AG04450 (cell line): ENCODE data around the gene PLAC1. TPM values are rescaled to one million over a fixed set of nuclear protein-coding genes. Genes with fewer than 3 reads are reported as not detected.

Experiments
- CTCF ChIA-PET: fragments of 300-600, 350-600 bp; formaldehyde crosslinking; extraction: SDS; loops from one replicate; lab custom pipeline; 2022; ENCODE audit warnings: antibody characterized with exemption, inconsistent platforms; lab: Charles Lee
- POLR2A ChIA-PET: fragments of 350-600 bp; formaldehyde crosslinking; extraction: SDS; loops from one replicate; lab custom pipeline; 2021; ENCODE audit warnings: antibody characterized with exemption, inconsistent platforms; lab: Yijun Ruan, JAX
- DNase-seq: peaks from one replicate; pipeline ENCODE4 v3.0.0-alpha.2; 2011; ENCODE audit warnings: low read depth, low spot score
- H3K27ac ChIP-seq: one replicate; pipeline ENCODE4 v1.5.1; 2012; ENCODE audit warnings: low read depth, low read length, control low read depth
- H3K27me3 ChIP-seq: one replicate; pipeline ENCODE4 v1.6.0; 2012; ENCODE audit warnings: low read length; ENCODE audit not compliant: control insufficient read depth, insufficient read depth
- H3K4me3 ChIP-seq: 2 replicates; pipeline ENCODE4 v1.5.1; 2011; ENCODE audit warnings: mild to moderate bottlenecking, low read depth, low read length, control low read depth
- H3K9me3 ChIP-seq: 2 replicates; pipeline ENCODE4 v1.5.1; 2012; ENCODE audit warnings: low read length; ENCODE audit not compliant: control insufficient read depth, insufficient read depth
- CTCF ChIP-seq: IDR thresholded peaks from 2 replicates; pipeline ENCODE4 v1.5.1; 2011; ENCODE audit warnings: low read depth, low read length, control low read depth, inconsistent platforms
- polyA plus RNA-seq: library from polyadenylated mRNA; depleted of rRNA; stranded (reverse); fragments of >200 nt; gene quantifications from 2 replicates; pipeline ENCODE4 v1.2.3, GENCODE V29; 2011

Gene PLAC1
- polyA plus RNA-seq, 1 experiment = 2.4 TPM

GRCh38 chrX:134602410-134602809 lies 55.9 kb downstream of the PLAC1 start:
- DNase-seq = no peak
- Histone ChIP-seq H3K9me3 (no peaks in the 10 kb centered on the region), H3K4me3 (no peak overlapping the region), H3K27ac (no peak overlapping the region), H3K27me3 (no peaks in the 10 kb centered on the region)
- TF ChIP-seq CTCF = no peak
- ChIA-PET CTCF (no interaction called here), POLR2A (no interaction called here)

- ChIA-PET CTCF (interaction anchor here (0.7 kb wide), 1 partner anchor 18 kb away, joined by 4 read pairs; no protein-coding TSS in a partner anchor), POLR2A (interaction anchor here (0.7 kb wide), 1 partner anchor 71 kb away, joined by 3 read pairs; no protein-coding TSS in a partner anchor)
- no peak overlapping the region for H3K27ac ChIP-seq
- no peak overlapping the region for H3K4me3 ChIP-seq
- no peaks in the 10 kb centered on the region for H3K9me3 ChIP-seq
- H3K27me3 ChIP-seq = no peaks in the 10 kb centered on the region
- DNase-seq = no peak
- TF ChIP-seq CTCF = no peak
These were observed 57.0 kb downstream of the PLAC1 start for GRCh38 chrX:134601240-134601765.

GRCh38 chrX:134600714-134601113 lies 57.6 kb downstream of the PLAC1 start:
- H3K27ac ChIP-seq = no peak overlapping the region
- DNase-seq = no peak
- ChIA-PET CTCF (interaction anchor here (0.7 kb wide), 1 partner anchor 18 kb away, joined by 4 read pairs; no protein-coding TSS in a partner anchor), POLR2A (interaction anchor here (0.7 kb wide), 3 partner anchors 12 to 70 kb away, joined by 3 read pairs; no protein-coding TSS in a partner anchor)
- no peak overlapping the region for H3K4me3 ChIP-seq
- no peaks in the 10 kb centered on the region for H3K27me3 ChIP-seq
- TF ChIP-seq CTCF = no peak
- H3K9me3 ChIP-seq = no peaks in the 10 kb centered on the region

GRCh38 chrX:134599184-134599914 lies 58.9 kb downstream of the PLAC1 start:
- Histone ChIP-seq H3K9me3 (no peaks in the 10 kb centered on the region), H3K4me3 (no peak overlapping the region), H3K27ac (no peak overlapping the region), H3K27me3 (no peaks in the 10 kb centered on the region)
- DNase-seq = no peak
- TF ChIP-seq CTCF = no peak
- ChIA-PET CTCF (interaction anchor here (1.0 kb wide), 1 partner anchor 61 kb away, joined by 4 read pairs; no protein-coding TSS in a partner anchor), POLR2A (no interaction called here)

- Histone ChIP-seq H3K27ac (no peak overlapping the region), H3K27me3 (no peaks in the 10 kb centered on the region), H3K4me3 (no peak overlapping the region), H3K9me3 (no peaks in the 10 kb centered on the region)
- TF ChIP-seq CTCF = no peak
- ChIA-PET CTCF (no interaction called here), POLR2A (no interaction called here)
- no peak for DNase-seq
These were observed 66.0 kb downstream of the PLAC1 start for GRCh38 chrX:134592303-134592702.
